Liver (tissue), 3 donors: ENCODE data around the gene ZKSCAN8.

Source experiments
- ATF3 ChIP-seq: IDR thresholded peaks from 2 replicates; pipeline ENCODE4 v1.6.1; 2016; ENCODE audit warnings: antibody characterized with exemption
- FOXA1 ChIP-seq: IDR thresholded peaks from 2 replicates; pipeline ENCODE4 v1.6.1; 2016; ENCODE audit warnings: antibody characterized with exemption
- GABPA ChIP-seq, 2 donors: IDR thresholded peaks in 1 of 2; conservative IDR thresholded peaks in 1 of 2; 2 replicates each; pipeline ENCODE4 v1.6.1; 2016; ENCODE audit warnings: antibody characterized with exemption in 2 of 2, mild to moderate bottlenecking in 1 of 2, moderate library complexity in 1 of 2
- HNF4G ChIP-seq: IDR thresholded peaks from 2 replicates; pipeline ENCODE4 v1.6.1; 2016; ENCODE audit warnings: antibody characterized with exemption
- JUND ChIP-seq, 2 donors: IDR thresholded peaks; 2 replicates each; pipeline ENCODE4 v1.6.1; 2016; ENCODE audit warnings: antibody characterized with exemption in 2 of 2
- MAX ChIP-seq: IDR thresholded peaks from 2 replicates; pipeline ENCODE4 v1.6.1; 2016; ENCODE audit warnings: antibody characterized with exemption
- RAD21 ChIP-seq, 2 donors: IDR thresholded peaks; 2 replicates each; pipeline ENCODE4 v1.6.1; 2016; ENCODE audit warnings: antibody characterized with exemption in 2 of 2, mild to moderate bottlenecking in 2 of 2
- RXRA ChIP-seq, 2 donors: IDR thresholded peaks; 2 replicates each; pipeline ENCODE4 v1.6.1; 2017 to 2018; ENCODE audit warnings: antibody characterized with exemption in 2 of 2, mild to moderate bottlenecking in 1 of 2
- SP1 ChIP-seq: IDR thresholded peaks from 2 replicates; pipeline ENCODE4 v1.6.1; 2018; ENCODE audit warnings: antibody characterized with exemption, mild to moderate bottlenecking
- TAF1 ChIP-seq: conservative IDR thresholded peaks from 2 replicates; pipeline ENCODE4 v1.6.1; 2016; ENCODE audit warnings: antibody characterized with exemption, mild to moderate bottlenecking
- YY1 ChIP-seq: IDR thresholded peaks from 2 replicates; pipeline ENCODE4 v1.6.1; 2016; ENCODE audit warnings: antibody characterized with exemption, mild to moderate bottlenecking
- TF ChIP-seq, protein P1 (sequence below): fragments of 150-350 bp; IDR thresholded peaks from 2 replicates; pipeline ENCODE4 v1.5.1; 2017; ENCODE audit warnings: improper control_type of control experiment, low read depth, low read length; ENCODE audit not compliant: missing input control
- TF ChIP-seq, protein P2 (sequence below): IDR thresholded peaks from 2 replicates; pipeline ENCODE4 v1.6.1; 2016; ENCODE audit warnings: antibody characterized with exemption, mild to moderate bottlenecking
- TF ChIP-seq, protein P3 (sequence below): IDR thresholded peaks from 2 replicates; pipeline ENCODE4 v1.6.1; 2016; ENCODE audit warnings: antibody characterized with exemption
- donor health status: healthy.
- donor health status: healthy.

GRCh38 chr6:28205879-28206278 is 64.2 kb downstream of the ZKSCAN8 start:
- no peak for TF ChIP-seq GABPA (IDR thresholded peaks at IDR 0.05 in 1 of 2, conservative IDR thresholded peaks at IDR 0.05 in 1 of 2)
- TF ChIP-seq SP1, result no peak
- TF ChIP-seq, protein P1, sequence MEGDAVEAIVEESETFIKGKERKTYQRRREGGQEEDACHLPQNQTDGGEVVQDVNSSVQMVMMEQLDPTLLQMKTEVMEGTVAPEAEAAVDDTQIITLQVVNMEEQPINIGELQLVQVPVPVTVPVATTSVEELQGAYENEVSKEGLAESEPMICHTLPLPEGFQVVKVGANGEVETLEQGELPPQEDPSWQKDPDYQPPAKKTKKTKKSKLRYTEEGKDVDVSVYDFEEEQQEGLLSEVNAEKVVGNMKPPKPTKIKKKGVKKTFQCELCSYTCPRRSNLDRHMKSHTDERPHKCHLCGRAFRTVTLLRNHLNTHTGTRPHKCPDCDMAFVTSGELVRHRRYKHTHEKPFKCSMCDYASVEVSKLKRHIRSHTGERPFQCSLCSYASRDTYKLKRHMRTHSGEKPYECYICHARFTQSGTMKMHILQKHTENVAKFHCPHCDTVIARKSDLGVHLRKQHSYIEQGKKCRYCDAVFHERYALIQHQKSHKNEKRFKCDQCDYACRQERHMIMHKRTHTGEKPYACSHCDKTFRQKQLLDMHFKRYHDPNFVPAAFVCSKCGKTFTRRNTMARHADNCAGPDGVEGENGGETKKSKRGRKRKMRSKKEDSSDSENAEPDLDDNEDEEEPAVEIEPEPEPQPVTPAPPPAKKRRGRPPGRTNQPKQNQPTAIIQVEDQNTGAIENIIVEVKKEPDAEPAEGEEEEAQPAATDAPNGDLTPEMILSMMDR, result no peak
- TF ChIP-seq JUND (IDR thresholded peaks at IDR 0.05), result no peak
- no peak for TF ChIP-seq ATF3
- TF ChIP-seq, protein P2, sequence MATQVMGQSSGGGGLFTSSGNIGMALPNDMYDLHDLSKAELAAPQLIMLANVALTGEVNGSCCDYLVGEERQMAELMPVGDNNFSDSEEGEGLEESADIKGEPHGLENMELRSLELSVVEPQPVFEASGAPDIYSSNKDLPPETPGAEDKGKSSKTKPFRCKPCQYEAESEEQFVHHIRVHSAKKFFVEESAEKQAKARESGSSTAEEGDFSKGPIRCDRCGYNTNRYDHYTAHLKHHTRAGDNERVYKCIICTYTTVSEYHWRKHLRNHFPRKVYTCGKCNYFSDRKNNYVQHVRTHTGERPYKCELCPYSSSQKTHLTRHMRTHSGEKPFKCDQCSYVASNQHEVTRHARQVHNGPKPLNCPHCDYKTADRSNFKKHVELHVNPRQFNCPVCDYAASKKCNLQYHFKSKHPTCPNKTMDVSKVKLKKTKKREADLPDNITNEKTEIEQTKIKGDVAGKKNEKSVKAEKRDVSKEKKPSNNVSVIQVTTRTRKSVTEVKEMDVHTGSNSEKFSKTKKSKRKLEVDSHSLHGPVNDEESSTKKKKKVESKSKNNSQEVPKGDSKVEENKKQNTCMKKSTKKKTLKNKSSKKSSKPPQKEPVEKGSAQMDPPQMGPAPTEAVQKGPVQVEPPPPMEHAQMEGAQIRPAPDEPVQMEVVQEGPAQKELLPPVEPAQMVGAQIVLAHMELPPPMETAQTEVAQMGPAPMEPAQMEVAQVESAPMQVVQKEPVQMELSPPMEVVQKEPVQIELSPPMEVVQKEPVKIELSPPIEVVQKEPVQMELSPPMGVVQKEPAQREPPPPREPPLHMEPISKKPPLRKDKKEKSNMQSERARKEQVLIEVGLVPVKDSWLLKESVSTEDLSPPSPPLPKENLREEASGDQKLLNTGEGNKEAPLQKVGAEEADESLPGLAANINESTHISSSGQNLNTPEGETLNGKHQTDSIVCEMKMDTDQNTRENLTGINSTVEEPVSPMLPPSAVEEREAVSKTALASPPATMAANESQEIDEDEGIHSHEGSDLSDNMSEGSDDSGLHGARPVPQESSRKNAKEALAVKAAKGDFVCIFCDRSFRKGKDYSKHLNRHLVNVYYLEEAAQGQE, result no peak
- TF ChIP-seq MAX, result no peak
- TF ChIP-seq, protein P3, sequence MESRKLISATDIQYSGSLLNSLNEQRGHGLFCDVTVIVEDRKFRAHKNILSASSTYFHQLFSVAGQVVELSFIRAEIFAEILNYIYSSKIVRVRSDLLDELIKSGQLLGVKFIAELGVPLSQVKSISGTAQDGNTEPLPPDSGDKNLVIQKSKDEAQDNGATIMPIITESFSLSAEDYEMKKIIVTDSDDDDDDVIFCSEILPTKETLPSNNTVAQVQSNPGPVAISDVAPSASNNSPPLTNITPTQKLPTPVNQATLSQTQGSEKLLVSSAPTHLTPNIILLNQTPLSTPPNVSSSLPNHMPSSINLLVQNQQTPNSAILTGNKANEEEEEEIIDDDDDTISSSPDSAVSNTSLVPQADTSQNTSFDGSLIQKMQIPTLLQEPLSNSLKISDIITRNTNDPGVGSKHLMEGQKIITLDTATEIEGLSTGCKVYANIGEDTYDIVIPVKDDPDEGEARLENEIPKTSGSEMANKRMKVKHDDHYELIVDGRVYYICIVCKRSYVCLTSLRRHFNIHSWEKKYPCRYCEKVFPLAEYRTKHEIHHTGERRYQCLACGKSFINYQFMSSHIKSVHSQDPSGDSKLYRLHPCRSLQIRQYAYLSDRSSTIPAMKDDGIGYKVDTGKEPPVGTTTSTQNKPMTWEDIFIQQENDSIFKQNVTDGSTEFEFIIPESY, result no peak
- TF ChIP-seq RAD21 (IDR thresholded peaks at IDR 0.05), result no peak
- TF ChIP-seq FOXA1, result no peak
- TF ChIP-seq RXRA (IDR thresholded peaks at IDR 0.05), result no peak
- no peak for TF ChIP-seq HNF4G
- no peak for TF ChIP-seq YY1
- TF ChIP-seq TAF1, result no peak
